ENCODE data around the gene TLL1. TPM values are rescaled to one million over a fixed set of nuclear protein-coding genes. Genes with fewer than 3 reads are reported as not detected.

TLL1 gene
- total RNA-seq, 2 experiments from 2014 or later, result not detected

DNA sequence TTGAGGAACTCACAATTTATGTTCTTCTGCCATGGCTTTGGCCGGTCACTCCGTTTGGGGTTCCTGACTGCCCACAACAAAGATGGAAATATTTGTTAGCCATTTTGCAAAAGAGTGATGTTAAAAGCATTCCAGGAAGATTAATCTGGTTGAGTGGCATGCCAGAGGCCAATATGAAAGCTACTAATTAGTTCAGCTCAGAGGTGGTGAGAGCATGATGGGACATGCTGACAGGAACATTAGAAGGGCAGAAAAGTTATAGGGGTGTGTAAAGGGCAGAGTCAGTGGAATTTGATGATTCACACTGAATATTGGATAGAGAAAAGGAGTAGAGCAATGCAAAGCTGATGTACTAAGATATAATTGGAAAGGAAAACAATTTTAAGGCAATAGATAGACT is 94.4 kb downstream of the TLL1 start:
- ATAC-seq (no peak), DNase-seq (no peak)
- H3K4me1 Mint-ChIP-seq, result no peaks in the 10 kb centered on the region
- peaks cover 3% of the 10 kb centered on the region for H3K9me3 Mint-ChIP-seq (ENCODE audit: low read depth)
- H3K4me3 Mint-ChIP-seq, result no peak overlapping the region
- H3K27me3 Mint-ChIP-seq, result no peaks in the 10 kb centered on the region
- H3K36me3 Mint-ChIP-seq, result no peaks in the 10 kb centered on the region
- no peak overlapping the region for H3K27ac Mint-ChIP-seq
- CTCF ChIA-PET, result no interaction called here

DNA sequence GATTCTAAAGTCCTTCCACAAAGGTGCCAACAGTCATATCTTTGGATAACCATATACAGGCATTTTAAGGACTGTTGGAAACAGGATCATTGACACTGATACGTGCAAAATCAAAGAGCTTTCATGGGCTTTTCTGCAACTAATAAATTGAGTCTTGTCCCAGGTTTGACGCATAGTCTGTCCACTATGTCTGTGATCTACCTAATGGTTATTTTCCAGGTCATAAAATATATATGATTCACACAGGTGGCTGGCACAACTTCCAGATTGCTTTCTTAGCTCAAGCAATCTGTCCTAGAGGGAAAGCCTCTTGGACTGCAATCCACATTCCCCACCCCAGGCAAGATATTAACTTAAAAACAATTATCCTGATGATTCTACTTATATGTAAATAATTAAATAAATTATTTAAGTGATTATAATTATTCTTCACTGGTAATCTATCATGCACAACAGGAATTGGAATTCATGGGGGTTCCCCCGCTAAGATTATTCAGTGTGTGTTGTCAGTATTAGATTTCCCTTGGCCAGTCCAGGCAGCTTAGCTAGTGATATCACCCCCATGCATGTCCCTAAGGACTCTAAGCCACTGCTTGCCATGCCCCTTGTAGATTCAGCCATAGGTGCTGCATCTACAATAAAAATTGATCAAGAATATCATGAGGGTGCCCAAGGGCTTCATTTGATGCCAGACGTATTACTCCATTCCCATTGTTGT is 97.8 kb downstream of the TLL1 start:
- no peak overlapping the region for H3K27ac Mint-ChIP-seq

DNA sequence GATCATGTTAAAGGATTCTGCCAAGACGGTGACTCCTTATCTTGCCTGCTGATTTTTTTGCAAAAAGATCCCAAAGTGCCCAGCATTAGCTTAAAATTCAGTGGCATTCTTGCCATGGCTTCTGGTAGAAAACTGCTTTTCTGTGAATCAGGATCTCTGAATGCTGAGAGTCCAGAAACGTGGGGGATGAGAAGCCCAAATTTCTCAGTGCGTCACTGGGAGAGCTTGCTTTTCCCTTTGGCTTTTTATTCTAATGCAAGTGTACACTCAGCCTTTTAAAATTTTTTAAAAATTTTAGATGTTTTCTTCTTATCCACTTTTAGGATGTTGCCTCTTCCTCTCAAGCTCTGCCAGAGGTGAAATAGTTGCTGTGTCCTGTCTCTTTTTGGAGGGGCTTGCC is 98.4 kb downstream of the TLL1 start:
- H3K36me3 Mint-ChIP-seq, result no peaks in the 10 kb centered on the region
- DNase-seq (no peak), ATAC-seq (no peak)
- H3K27me3 Mint-ChIP-seq, result no peaks in the 10 kb centered on the region
- no peak overlapping the region for H3K27ac Mint-ChIP-seq
- H3K4me3 Mint-ChIP-seq, result no peak overlapping the region
- peaks cover 2% of the 10 kb centered on the region for H3K9me3 Mint-ChIP-seq (ENCODE audit: low read depth)
- CTCF ChIA-PET, result no interaction called here
- H3K4me1 Mint-ChIP-seq, result no peaks in the 10 kb centered on the region

More for the DNA sequence above, 97.8 kb downstream of the TLL1 start:
- Mint-ChIP-seq H3K4me3 (no peak overlapping the region), H3K4me1 (no peaks in the 10 kb centered on the region), H3K9me3 (ENCODE audit: low read depth) (peaks cover 2% of the 10 kb centered on the region), H3K27me3 (no peaks in the 10 kb centered on the region), H3K36me3 (no peaks in the 10 kb centered on the region)
- no peak for ATAC-seq
- CTCF ChIA-PET, result no interaction called here
- DNase-seq, result no peak

DNA sequence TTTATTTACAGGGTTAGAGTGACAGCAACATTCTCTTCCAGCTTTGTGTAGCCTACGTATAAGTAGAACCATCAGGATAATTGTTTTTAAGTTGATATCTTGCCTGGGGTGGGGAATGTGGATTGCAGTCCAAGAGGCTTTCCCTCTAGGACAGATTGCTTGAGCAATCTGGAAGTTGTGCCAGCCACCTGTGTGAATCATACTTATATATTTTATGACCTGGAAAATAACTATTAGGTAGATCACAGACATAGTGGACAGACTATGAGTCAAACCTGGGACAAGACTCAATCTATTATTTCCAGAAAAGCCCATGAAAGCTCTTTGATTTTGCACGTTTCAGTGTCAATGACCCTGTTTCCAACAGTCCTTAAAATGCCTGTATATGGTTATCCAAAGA is 98.9 kb downstream of the TLL1 start:
- Mint-ChIP-seq H3K27me3 (no peaks in the 10 kb centered on the region), H3K9me3 (ENCODE audit: low read depth) (peaks cover 2% of the 10 kb centered on the region), H3K4me3 (no peak overlapping the region), H3K36me3 (no peaks in the 10 kb centered on the region), H3K4me1 (no peaks in the 10 kb centered on the region), H3K27ac (no peak overlapping the region)
- ATAC-seq (no peak), DNase-seq (no peak)
- CTCF ChIA-PET, result no interaction called here

DNA sequence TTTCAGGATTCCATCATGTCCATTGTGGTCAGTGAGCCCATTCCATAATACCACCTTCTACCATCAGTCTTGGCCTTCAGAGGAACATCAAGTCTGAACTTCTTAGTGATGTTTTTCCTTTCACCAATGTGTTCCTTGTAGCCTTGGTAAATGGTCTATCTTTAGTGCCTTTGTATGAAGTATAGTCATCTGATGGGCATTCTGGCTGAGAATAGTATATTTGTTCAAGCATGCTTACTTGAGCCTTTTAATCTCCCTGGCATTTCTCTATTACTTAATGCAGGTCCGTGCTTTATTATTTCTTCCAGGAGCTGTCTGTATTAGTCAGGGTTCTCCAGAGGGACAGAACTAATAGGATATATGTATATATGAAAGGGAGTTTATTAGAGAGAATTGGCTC is 99.7 kb downstream of the TLL1 start:
- Mint-ChIP-seq H3K27me3 (no peaks in the 10 kb centered on the region), H3K27ac (no peak overlapping the region), H3K4me1 (no peaks in the 10 kb centered on the region), H3K4me3 (no peak overlapping the region), H3K36me3 (no peaks in the 10 kb centered on the region), H3K9me3 (ENCODE audit: low read depth) (peaks cover 2% of the 10 kb centered on the region)
- DNase-seq (no peak), ATAC-seq (no peak)
- CTCF ChIA-PET, result no interaction called here

DNA sequence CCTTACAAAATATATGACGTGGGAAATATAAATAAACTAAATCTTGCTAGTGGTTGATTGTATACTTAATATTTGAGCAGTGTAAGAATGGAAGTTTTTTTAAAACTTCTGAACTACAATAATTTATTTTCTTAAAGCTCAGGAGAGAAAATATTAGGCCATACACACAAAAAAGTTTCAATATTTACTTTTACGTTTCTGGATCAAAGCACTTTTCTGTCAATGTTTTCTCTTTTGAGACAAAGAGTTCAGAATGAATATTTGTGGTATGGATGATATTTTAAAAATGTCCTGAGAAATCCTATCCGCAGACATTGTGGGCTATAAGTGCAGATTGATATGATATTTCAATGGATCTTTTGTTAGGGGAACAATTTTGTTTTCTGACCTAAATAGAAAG is 109.9 kb downstream of the TLL1 start:
- Mint-ChIP-seq H3K36me3 (no peaks in the 10 kb centered on the region), H3K27me3 (no peaks in the 10 kb centered on the region), H3K9me3 (ENCODE audit: low read depth) (peaks cover 2% of the 10 kb centered on the region), H3K4me3 (no peak overlapping the region), H3K4me1 (no peaks in the 10 kb centered on the region), H3K27ac (no peak overlapping the region)
- DNase-seq, result no peak
- ATAC-seq, result no peak
- CTCF ChIA-PET, result no interaction called here

DNA sequence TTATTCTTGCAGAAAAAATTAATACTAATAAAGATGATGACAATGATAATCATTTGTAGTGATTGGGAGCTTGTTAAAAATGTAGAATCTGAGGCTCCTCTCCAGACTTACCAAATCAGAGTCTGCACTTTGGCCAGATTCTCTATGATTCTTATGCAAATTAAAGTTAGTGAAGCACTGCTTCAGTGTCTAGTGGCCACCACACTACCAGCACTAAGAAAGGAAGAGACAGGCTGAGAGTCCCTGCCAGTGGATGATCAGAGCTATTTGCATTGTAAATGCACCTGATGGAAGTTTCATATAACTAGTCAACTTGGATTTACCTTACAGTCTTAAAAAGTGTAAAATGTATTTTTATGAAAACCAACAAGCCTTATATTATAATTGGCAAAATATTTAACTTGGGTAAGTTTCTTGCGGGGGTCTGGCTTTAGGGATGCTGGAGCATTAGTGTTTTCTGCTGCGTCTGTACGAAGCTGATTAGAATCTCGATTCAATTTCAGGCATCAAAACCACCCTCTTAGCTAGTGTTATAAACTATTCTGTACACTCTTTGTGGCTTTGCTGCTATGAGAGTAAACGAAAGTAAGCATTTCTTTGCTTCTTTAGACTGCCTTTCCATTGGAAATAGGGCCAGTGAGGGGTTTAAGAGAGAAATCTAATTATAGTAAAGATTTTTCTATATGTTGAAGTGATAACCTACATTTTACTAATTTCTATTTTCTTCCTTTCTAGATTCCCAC is 114.1 kb downstream of the TLL1 start:
- no peaks in the 10 kb centered on the region for H3K9me3 Mint-ChIP-seq (ENCODE audit: low read depth)
- no peak for DNase-seq
- H3K27me3 Mint-ChIP-seq, result no peaks in the 10 kb centered on the region
- no peaks in the 10 kb centered on the region for H3K36me3 Mint-ChIP-seq
- CTCF ChIA-PET, result no interaction called here
- H3K4me1 Mint-ChIP-seq, result no peaks in the 10 kb centered on the region
- no peak overlapping the region for H3K4me3 Mint-ChIP-seq
- no peak for ATAC-seq
- no peak overlapping the region for H3K27ac Mint-ChIP-seq

DNA sequence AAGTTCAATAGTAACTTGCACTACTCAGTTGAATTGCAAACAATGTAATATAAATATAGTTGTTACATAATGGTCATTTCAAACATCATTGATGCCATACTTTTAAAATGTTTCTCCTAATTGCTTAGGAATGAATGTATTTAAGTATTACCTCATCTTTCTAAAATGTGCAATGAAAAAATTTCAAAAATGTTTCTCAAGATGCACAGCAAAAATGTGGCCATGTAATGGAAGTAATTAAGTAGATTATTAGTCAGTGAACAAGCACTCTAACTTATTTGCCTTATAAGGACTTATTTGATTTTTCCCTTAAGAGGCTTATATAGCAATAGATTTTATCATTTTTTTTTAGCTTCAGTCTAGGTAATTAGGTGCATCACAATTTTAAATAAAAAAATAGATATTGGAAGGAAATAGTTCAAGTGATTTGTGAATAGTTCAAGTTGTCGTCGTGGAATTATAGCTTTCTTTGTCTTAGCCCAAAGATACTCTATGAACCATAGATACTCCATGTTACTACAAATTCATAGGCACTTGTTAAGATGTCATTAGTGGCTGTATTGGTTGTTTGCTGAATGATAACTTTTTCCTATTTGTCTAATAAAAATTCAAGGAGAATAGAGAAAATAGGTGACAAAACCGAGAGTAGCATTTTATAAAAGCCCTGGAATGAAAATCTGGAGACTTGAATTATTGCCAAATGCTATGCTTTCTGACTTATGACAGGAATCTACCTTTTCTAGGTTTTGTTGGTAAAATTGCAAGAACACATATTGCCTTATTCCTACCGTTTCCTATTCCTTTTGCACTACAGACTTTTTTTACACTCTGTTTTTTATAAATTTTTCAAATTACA is 118.5 kb downstream of the TLL1 start:
- H3K27ac Mint-ChIP-seq, result no peak overlapping the region
- DNase-seq (no peak), ATAC-seq (no peak)
- no peak overlapping the region for H3K4me3 Mint-ChIP-seq
- no peaks in the 10 kb centered on the region for H3K4me1 Mint-ChIP-seq
- H3K36me3 Mint-ChIP-seq, result no peaks in the 10 kb centered on the region
- CTCF ChIA-PET, result no interaction called here
- no peaks in the 10 kb centered on the region for H3K9me3 Mint-ChIP-seq (ENCODE audit: low read depth)
- no peaks in the 10 kb centered on the region for H3K27me3 Mint-ChIP-seq

DNA sequence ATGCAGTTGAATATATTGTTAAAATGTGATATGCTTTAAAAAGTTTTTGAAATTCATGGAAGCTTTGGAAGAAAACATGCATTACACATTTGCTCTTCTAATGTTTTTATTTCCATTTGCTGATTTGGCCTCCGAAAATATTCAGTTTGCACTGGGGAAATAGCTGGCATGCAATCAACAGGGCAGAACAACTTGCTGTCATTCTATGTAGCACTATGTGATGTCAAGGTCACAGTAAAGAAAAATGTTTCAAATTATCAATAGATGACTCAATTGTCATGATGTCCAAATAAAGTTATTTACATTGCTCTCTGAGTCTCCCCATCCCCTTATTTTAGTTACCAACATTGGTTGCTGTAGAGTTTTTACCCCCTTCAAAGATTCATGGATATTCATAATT is 119.2 kb downstream of the TLL1 start:
- Mint-ChIP-seq H3K27ac (no peak overlapping the region), H3K4me1 (no peaks in the 10 kb centered on the region), H3K36me3 (no peaks in the 10 kb centered on the region), H3K9me3 (ENCODE audit: low read depth) (no peaks in the 10 kb centered on the region), H3K4me3 (no peak overlapping the region), H3K27me3 (no peaks in the 10 kb centered on the region)
- CTCF ChIA-PET, result no interaction called here
- DNase-seq (no peak), ATAC-seq (no peak)

DNA sequence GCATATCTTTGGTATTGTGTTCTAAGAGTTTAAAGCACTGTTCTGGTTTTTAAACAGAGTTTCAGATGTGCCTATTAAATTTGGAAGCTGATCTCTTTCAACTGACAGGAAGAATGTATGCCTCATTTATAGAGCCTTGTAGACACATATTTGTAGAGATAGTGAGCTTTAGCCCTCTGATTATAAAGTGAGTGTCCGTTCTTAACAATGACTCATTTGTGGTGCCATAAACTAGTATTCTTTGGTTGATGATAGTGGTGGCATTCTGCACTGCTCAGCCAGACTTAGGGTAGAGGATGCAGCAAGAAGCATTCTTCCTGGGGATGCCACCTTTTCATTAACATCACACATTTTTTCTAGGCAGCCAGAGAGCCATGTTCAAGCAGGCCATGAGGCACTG is 121.7 kb downstream of the TLL1 start:
- CTCF ChIA-PET, result no interaction called here

DNA sequence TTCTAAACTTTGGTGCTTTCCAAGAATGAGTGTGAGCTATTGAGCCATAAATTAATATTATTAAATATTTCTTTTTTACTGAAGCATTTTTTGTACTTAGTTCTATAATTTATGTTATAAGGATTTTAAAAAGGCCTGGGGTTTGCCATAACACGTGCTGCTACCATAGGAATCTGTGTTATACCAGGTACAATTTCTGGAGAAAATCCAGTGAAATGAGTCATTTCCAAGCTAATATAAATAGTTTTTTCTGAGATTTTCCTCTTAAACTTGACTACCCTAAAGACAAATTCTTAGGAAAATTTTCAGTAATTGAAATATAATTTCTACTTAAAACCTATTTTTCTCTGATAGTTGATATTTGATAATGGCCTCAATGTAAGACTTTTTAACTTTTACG is 130.8 kb downstream of the TLL1 start:
- CTCF ChIA-PET, result no interaction called here
- no peak for DNase-seq
- Mint-ChIP-seq H3K27ac (no peak overlapping the region), H3K4me3 (no peak overlapping the region), H3K4me1 (no peaks in the 10 kb centered on the region), H3K27me3 (no peaks in the 10 kb centered on the region), H3K9me3 (ENCODE audit: low read depth) (peaks cover 2% of the 10 kb centered on the region), H3K36me3 (no peaks in the 10 kb centered on the region)
- no peak for ATAC-seq

More for the DNA sequence above, 121.7 kb downstream of the TLL1 start:
- no peaks in the 10 kb centered on the region for H3K36me3 Mint-ChIP-seq
- no peaks in the 10 kb centered on the region for H3K4me1 Mint-ChIP-seq
- ATAC-seq (no peak), DNase-seq (no peak)
- no peak overlapping the region for H3K4me3 Mint-ChIP-seq
- H3K9me3 Mint-ChIP-seq (ENCODE audit: low read depth), result no peaks in the 10 kb centered on the region
- H3K27ac Mint-ChIP-seq, result no peak overlapping the region
- no peaks in the 10 kb centered on the region for H3K27me3 Mint-ChIP-seq

DNA sequence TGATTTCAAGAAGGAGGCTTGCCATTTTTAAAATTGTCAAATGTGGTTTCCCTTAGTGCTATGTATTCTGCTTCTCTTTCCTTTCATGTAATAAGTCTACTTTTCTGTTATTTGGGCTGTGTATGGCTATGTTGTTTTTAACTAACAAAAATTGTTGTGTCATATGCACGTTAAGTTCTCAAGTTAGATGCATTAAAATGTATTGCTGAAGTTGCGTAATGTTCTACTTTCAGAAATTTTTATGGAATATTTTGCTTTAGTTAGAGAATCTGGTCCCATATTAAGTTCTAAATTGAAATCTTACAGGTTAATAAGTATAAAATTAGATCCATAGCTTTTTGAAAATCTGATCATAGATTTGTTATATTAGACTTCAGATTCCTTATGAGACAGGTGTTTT is 133.2 kb downstream of the TLL1 start:
- no peak overlapping the region for H3K4me3 Mint-ChIP-seq
- DNase-seq (no peak), ATAC-seq (no peak)
- H3K27ac Mint-ChIP-seq, result no peak overlapping the region
- H3K9me3 Mint-ChIP-seq (ENCODE audit: low read depth), result peaks cover 2% of the 10 kb centered on the region
- no peaks in the 10 kb centered on the region for H3K4me1 Mint-ChIP-seq
- CTCF ChIA-PET, result no interaction called here
- H3K27me3 Mint-ChIP-seq, result no peaks in the 10 kb centered on the region
- no peaks in the 10 kb centered on the region for H3K36me3 Mint-ChIP-seq

DNA sequence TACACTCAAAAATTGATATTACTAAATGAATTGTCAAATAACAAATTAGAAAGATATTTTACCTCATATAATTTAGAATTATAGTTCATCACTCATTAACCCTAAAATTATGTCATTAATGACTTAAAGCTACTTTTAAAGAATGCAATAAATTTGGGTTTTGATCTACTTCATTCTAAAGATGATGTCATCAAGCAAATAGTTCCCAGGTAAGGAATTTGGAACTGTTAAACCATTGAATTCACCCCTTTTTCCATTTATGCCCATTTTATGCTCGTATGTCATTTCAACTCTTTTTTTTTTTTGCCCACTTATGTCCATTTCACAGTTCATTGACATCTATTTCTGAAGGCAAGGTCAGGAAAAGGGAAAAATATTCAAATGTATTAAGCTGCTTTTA is 135.5 kb downstream of the TLL1 start:
- Mint-ChIP-seq H3K4me3 (no peak overlapping the region), H3K9me3 (ENCODE audit: low read depth) (peaks cover 2% of the 10 kb centered on the region), H3K27me3 (no peaks in the 10 kb centered on the region), H3K27ac (no peak overlapping the region), H3K4me1 (no peaks in the 10 kb centered on the region), H3K36me3 (no peaks in the 10 kb centered on the region)
- ATAC-seq, result no peak
- no peak for DNase-seq
- CTCF ChIA-PET, result no interaction called here

All from activated CD8-positive, alpha-beta memory T cell treated with anti-CD3 and anti-CD28 coated beads, Interleukin-2, amount 10 ng/mL, durations not matched to agents 7 days and 5 days (primary cell).